Measurements from ENCODE around the gene JPH2.

The JPH2 gene

DNA sequence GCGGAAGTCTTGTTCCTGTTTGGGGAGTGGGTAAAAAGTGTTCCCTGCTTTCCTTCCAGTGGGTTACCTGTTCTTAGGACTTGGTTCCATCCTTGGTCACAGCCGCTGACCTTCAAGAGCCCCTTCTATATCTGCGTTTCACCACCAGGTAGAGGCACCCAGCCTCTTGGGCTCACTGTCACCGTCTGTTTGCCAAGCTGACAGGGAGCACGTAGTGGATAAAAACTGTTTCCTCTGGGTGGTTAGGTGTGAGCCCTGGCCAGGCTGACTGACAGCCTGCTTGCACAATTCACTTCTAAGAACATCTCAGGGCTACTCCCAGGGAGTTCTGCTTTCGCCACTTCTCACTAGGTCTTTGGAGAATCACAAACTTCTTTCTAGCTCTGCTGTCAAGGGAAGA is 1.8 kb upstream of the JPH2 start:
- DNase-seq (ENCODE audit: insufficient read length, low spot score) (no peak), FAIRE-seq (no peak)

DNA sequence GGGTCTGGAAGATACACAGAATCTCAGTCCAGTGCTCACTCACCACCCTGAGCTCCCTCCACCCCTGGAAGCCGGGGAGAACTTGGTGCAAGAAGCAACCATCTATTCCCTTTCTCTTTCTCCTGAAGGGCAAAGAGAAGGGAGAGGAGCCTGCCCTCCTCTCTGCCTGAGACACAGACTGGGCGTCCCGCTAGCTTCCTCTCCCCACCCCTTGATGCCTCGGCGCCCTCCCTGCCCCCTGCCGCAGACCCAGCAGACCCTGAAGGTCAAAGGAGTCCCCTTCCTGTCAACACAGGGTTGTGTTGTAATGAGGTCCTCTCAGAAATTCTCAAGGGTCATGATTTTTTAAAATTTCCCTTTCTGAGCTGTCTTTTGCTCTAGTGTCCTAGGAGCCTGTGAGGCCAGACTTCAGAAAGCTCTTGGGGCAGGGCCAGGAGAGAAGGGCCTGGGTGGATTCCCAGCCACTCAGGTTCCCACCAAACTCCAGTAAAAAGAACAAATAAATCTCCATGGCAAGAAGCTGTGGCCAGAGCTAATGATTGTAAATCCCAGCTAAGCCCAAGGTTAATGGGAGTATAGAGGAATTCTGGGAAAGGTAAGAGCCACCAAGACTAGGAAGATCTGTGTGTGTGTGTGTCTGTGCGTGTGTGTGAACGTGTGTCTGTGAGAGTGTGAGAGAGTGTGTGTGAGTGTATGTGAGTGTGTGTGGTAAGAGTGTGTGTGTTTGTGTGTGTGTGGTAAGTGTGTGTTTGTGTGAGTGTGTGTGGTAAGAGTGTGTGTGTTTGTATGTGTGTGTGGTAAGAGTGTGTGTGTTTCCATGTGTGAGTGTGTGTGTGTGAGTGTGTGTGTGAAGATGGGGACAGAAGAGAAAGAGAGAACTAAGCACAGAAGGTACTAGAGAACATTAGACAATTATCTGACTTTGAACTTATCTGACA is 1.1 kb upstream of the JPH2 start:
- no peak for FAIRE-seq
- no peak for DNase-seq (ENCODE audit: insufficient read length, low spot score)

DNA sequence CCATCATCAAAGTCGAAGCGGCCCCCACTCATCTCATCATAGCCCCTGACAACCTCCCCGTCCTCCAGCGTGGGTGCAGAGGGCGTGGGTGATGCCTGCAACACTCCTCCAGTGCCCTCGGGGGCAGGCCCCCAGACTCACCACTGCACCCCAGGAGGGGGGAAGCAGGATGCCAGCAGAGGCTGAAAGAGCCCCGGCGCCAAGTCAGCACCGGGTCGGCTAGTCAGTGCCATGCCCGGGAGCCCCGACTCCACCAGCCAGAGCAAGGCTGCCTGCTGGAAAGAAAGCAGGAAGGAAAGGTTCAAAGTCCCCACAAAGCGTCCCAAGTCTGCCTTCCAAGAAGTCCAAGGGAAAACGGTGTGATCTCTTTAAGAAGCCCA is 324 bp downstream of the JPH2 start:
- no peak for FAIRE-seq

DNA sequence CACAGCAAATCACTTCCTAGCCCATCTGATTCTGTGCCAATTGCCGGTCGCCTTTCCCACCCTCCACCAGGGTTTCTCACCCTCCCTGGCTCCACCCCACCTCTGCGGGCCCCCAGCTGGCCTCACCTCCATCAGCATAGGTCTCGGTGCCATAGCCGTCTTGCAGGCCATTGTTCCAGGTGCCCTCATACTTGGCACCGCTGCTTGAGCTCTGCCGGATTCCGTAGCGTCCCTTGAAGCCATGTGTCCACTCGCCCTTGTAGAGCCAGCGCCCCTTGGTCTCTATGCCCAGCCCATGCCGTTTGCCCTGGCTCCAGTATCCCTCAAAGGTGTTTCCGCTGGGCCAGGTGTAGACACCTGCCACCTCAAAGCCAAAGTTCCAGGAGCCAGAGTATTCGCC is 787 bp downstream of the JPH2 start:
- DNase-seq (ENCODE audit: insufficient read length, low spot score) (no peak), FAIRE-seq (no peak)

More for the DNA sequence above, 324 bp downstream of the JPH2 start:
- DNase-seq (ENCODE audit: insufficient read length, low spot score): no peak

DNA sequence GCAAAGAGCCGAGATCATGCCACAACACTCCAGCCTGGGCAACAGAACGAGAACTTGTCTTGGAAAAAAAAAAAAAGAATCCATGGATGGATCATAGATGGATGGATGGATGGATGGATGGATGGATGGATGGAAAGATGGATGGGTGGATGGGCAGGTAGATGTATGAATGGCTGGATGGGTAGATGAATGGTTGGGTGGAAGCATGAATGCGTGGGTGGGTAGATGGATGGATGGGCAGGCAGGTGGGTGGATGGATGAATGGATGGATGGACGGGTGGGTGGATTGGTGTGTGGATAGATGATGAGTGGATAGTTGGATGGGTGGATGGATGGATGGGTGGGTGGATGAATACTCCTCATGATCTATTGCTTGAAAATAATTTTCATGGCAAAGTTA is 1.4 kb downstream of the JPH2 start:
- FAIRE-seq (no peak), DNase-seq (ENCODE audit: insufficient read length, low spot score) (no peak)

DNA sequence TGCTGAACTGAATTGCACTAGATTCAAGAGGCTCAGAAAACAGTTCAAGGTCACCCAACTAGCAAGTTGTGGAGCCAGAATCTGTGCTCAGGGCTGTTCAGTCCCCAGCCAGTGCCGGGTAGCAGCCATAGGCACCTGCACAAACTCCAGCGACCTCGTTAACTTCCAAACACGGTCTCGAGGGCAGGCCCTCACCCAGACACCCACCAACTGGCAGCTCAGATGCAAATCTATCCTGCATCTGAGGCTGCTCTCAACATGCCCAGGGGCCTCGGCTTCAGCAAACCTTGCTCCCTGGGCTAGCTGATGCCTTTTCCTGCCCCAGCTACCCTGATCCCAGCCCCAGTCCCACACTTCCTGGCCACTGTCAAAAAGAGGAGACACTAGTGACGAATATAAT is 3.7 kb downstream of the JPH2 start:
- DNase-seq (ENCODE audit: insufficient read length, low spot score) (no peak), FAIRE-seq (no peak)

DNA sequence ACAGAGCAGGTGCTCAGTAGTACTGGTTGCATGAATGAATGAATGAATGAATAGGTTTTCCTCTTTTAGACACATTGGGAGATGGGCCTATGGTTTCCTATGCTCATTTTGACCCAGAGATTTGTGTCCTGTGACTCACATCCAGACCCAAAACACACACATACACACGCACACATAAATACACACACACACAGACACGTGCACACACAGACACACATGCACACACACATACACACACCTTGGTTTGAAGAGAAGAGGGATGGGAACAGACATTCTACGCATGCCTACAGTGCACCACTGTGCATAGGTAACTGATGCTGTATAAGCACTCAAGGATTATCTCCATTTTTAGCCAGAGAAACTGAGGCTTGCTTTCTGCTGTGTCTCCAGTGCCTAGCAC is 4.1 kb downstream of the JPH2 start:
- DNase-seq (ENCODE audit: insufficient read length, low spot score) (no peak), FAIRE-seq (no peak)

DNA sequence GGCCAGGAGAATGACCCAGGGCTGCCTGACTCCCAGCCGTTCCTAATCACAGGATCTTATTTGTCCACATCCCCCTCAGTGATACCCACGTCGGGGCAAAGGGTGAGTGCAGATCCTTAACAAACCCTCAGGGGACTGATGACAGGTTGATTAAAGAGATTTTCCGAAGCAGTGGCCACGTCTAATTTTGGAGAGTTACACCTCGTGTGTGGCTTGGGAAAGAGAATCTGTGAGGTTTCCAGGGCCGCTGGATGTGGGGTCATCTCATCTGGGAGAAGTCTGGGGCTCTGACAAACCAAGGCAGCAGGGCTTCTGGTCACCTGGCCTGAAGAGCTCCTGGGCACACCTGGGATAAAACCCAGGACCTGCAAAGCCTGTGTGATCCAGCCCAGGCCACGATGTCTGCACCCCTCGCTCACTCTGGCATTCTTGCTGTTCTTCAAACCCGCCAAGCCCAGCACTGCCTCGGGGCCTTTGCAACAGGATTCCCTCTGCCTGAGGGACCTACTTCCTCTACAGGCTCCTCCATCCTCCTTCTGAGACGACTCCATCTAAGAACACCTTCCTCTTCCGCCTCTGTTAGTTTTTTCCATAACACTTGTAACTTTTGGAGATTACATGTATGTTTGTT is 4.7 kb downstream of the JPH2 start:
- DNase-seq (ENCODE audit: insufficient read length, low spot score) (no peak), FAIRE-seq (no peak)

DNA sequence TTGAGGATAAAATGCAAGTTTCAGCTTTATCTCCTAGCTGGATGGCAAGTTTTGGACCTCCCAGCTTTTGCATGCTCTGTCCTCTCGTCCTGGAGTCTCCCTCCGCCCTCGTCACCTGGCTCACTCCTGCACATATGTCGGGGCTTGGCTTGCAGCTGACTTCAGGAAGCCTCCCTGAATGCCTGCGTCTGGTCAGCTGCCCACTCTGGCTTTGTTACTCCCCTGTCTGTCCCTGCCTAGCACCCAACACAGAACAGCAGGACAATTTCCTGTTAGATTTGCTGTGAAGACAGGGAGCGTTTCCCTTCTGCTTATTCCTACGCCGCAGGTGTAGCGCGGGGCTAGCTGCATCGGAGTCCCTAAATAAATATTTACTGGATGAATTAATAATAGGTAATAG is 5.4 kb downstream of the JPH2 start:
- FAIRE-seq (no peak), DNase-seq (ENCODE audit: insufficient read length, low spot score) (no peak)

DNA sequence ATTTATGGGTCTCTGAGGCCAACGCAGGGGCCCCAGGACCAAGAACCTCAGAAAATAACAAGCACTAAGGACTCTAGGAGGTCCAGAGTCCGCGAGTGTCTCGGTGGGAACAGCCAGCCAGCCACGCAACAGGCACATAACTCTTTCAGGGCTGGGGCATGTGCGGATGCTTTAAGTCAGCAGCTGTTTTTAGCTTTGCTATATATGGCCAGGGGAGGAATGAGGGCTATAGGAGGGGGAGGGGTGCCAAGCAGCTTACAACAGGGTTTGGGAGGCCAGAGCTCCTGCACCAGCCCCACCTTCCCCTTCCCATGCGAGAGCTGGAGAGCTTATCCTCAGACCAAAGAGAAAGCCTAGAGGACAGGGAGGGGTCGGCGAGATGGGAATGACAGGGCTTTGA is 6.2 kb downstream of the JPH2 start:
- DNase-seq (ENCODE audit: insufficient read length, low spot score) (no peak), FAIRE-seq (no peak)

DNA sequence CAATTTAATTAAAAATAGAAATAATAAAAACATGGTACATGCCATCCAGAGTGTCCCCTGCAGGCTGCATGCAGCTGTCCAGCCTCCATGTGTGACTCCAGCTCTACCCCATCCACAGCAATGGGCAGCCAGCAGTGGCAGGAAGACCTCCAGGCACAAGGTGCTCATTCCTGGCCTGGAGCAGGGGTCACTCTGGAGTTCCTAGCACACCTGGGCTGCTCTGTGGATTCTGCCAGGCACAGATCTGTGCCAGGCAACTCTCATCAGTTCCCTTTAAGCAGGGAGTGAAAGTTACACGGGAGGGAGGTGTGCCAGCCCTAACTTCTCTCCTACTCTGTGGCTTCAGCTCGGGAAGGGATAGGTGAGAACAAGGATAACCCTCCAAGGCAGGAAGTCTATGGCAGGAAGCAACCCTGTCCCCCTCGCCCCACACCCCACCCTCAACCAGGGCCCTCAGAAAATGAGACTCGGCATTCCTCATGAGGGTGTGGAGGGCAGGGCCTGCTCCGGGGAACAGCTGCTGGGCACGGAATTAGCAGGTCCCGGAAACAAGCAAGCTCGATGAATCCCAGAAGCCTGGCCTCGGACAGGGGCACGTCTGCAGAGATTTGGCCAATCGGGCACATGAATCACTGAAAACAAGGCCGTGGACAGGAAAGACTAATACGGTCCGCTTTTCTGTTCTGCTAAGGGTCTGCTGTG is 10.0 kb downstream of the JPH2 start:
- no peak for FAIRE-seq
- DNase-seq (ENCODE audit: insufficient read length, low spot score): no peak

DNA sequence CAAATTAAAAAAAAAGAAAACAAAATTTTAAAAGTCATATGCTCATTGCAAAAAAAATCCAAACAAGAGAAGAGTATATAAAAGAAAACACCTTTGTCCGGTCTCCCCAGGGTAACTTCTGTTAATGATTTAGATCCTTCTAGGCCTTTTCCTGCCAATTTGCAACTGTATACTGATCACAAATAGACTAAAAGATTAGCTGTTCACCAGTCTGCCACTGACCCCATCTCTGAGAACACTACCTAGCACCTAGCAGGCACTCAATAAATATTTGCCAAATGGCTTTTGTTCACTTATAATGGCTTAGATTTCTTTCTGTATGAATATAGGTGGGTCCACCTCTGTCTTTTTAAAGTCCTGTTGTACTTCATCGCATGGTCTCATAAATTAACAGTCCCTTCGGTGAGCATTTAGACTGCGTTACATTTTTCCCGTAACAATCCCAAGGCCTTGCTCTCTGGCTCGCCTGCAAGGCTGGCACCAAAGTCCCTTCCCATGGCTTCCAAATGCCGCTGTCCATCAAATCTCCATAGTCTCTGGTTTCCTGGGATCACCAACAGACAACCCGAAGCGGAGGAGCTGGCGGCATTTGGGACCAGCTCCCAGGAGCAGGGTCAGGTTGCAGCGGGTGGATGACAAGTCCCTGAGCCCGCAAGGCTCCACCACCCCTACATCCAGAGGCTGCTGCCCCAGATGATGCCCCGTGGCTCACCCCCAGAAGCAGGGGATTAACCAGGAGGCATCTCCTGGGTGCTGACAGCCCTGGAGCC is 11.8 kb downstream of the JPH2 start:
- FAIRE-seq (no peak), DNase-seq (ENCODE audit: insufficient read length, low spot score) (no peak)

DNA sequence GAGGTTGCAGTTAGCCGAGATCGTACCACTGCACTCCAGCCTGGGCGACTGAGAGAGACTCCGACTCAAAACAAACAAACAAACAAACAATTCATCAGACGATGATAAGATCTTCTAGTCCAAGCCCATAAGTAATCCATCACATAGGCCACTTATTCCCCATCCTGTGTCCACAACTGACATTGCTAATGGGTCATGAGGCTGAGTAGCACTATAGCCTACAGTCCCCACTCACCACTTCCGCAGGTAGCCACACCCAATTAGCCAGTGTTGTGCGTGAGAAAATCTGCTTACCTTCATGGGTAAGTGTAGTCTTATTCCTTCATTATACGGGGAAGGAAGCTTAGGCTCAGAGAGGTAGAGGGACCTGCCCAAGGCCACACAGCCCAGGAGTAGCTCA is 13.1 kb downstream of the JPH2 start:
- DNase-seq (ENCODE audit: insufficient read length, low spot score): no peak
- FAIRE-seq: no peak

DNA sequence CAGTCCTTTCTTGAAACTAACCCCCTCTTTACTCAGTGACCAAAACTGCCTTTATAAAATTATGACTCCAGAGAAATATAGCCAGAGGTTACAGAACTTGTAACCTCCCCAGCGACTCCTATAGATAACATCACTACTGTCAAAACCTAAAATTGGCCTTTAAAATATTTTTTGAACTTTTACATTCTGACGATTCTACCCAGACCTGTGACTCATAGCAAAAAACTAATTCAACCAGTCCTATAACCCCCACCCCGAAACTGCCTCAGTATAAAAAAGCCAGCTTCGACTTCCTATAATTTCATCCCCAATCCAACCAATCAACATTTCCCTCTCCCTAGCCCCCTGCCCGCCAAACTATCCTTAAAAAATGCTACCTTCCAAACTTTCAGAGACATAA is 13.9 kb downstream of the JPH2 start:
- FAIRE-seq (no peak), DNase-seq (ENCODE audit: insufficient read length, low spot score) (no peak)

DNA sequence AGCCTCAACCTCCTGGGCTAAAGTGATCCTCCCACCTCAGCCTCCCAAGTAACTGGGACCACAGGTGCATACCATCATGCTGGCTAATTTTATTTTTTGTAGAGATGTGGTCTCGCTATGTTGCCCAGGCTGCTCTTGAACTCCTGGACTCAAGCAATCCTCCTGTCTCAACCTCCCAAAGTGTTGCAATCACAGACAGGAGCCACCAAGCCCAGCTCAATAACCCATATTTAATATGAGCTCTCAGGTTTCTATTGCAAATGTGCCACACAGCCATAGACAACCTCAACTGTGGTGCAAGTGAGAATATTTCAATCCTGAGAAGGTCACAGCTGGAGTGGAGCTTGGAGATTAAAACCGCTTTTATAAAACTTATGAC is 14.4 kb downstream of the JPH2 start:
- DNase-seq (ENCODE audit: insufficient read length, low spot score): no peak
- no peak for FAIRE-seq

DNA sequence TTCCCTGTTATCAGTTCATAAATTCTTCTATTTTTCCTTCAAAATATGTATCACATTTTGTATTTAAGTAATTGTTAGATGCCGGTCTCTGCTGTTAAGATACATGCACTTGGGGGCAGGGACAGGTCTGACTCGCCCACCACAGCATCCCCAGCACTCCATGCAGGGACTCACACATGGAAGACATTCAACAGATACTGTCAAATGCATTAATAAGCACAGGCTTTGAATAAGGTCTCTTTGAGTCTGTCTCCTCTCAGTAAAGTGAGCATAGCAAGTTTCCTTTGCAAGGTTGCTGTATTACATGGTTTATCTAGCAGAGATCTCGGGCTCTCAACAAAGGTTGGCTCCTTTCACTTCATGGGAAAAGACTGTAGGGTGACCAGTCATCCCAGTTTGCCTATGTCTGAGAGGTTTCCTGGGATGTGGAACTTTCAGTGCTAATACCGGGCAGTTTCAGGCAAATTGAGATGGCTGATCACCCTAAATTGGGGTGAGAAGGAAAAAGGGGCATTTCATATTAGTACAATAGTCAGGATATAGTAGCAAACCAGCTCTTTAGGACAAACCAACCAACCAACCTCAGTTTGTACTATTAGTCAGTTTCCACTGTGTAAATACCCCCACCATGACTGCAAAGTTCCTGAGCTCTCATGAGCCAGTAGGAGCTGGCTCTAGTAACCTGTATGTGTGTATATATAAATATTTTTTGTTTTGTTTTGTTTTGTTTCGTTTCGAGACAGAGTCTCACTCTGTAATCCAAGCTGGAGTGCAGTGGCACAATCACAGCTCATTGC is 15.0 kb downstream of the JPH2 start:
- DNase-seq (ENCODE audit: insufficient read length, low spot score): no peak
- no peak for FAIRE-seq

DNA sequence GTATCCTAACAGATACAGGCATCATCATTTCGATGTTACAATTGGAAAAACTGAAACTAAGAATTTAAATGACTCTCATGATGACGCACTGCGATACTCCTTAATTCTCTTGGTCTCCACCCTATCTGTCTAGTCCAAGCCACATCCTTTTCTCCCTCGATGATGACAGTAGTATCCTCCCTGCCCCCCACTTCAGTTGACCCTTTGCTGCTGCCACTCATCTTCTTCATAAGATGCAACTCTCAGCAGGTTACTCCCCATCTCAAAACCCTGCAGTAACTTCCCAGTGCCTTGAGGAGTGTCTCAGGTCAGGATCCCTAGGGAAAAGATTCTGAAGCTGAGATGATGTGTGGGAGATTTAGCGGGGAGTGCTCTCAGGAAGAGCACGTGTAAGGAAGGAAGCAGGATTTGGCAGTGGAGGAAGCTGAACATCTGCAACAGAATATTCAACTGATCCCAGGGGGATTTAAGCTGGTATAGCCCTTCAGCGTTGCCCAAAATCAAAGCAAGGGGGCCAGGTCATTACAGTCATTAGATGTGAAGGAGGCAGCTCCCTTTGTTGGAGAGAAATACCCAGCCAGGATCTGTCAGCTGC is 16.1 kb downstream of the JPH2 start:
- FAIRE-seq (no peak), DNase-seq (ENCODE audit: insufficient read length, low spot score) (no peak)

DNA sequence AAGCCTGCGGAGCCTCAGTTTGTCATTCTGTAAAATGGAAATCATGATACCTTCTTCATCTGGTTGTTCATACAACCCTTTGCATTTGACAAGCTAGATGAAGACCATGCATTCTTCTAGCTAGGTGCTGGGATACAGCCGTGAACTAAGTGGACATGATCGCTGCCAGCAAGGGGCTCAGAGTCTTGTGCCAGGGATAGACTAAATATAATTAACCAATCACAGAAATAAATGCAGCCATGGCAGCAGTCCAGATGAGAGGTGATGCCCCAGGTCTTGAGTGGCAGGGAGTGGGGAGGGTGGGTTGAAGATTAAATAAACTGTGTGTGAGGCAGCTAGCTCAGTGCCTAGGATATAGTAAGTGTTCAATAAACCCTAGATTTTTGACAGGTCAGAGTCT is 19.3 kb downstream of the JPH2 start:
- DNase-seq (ENCODE audit: insufficient read length, low spot score): no peak
- FAIRE-seq: no peak

DNA sequence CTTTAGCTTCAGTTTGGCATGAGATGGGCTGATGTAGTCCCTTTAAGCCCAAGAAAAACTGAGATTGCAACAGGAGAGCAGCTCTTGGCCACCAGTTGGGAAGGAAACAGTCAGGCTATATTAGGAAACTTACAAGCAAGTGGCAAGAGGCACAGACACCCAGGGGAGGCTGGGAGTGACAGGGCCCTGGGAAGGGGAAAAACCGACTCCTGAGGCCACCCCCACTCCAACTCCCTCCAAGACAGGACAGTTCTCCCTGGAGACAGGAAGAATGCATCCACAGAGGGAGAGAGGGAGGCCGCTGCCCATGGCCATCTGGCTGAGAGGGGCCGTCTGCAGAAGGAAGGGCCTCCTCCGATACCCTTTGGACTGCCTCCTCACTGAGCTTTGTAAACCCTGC is 20.5 kb downstream of the JPH2 start:
- DNase-seq (ENCODE audit: insufficient read length, low spot score) (no peak), FAIRE-seq (no peak)

DNA sequence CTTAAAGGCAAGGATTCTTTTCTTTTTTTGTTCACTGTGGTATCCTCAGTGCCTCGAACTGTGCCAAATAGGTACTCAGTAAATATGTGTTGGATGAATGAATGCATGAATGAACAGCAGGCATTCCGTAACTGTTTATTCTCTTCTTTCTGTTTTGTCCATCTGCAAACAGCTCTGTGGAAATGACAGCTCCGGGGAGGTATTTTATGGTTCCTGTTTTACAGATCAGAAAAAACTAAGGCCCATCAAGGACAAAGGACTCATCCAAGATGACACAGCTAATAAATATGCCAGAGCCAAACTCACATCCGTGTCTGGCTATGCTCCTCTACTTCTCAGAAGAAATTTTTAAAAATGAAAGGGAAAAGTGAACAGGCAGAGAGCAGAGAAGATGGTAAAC is 21.0 kb downstream of the JPH2 start:
- DNase-seq (ENCODE audit: insufficient read length, low spot score) (no peak), FAIRE-seq (no peak)

Measured in GM19239 (cell line).